Measurements from ENCODE around the gene ADNP2.
A peak's percentile ranks its signal among the peaks of the same experiment; 100 is the strongest.

Gene ADNP2

GRCh38 chr18:80108739-80109675, at the start of gene ADNP2:
Gene ADNP2 (plus strand): TSS chr18:80109262. CDS start chr18:80117543, 8,281 bp downstream.
- Histone ChIP-seq H3K36me3 (ENCODE audit: insufficient read depth, low read length) (peaks cover 4% of the 10 kb centered on the region), H3K9me3 (ENCODE audit: low read length) (no peaks in the 10 kb centered on the region), H3K4me1 (ENCODE audit: insufficient read depth, low read length) (peaks cover 17% of the 10 kb centered on the region), H2AFZ (ENCODE audit: low read depth, low read length) (peak within 1 kb of the TSS; percentile 82), H3K4me3 (ENCODE audit: low read length) (peak within 1 kb of the TSS; percentile 82), H3K27me3 (ENCODE audit: insufficient read depth, low read length) (no peaks in the 10 kb centered on the region)

GRCh38 chr18:80059945-80060344, 49.1 kb upstream of the ADNP2 start:
- Histone ChIP-seq H2AFZ (ENCODE audit: low read depth, low read length) (no peak overlapping the region), H3K36me3 (ENCODE audit: insufficient read depth, low read length) (peaks cover 2% of the 10 kb centered on the region), H3K4me1 (ENCODE audit: insufficient read depth, low read length) (no peaks in the 10 kb centered on the region), H3K27me3 (ENCODE audit: insufficient read depth, low read length) (no peaks in the 10 kb centered on the region), H3K4me3 (ENCODE audit: low read length) (no peak overlapping the region), H3K9me3 (ENCODE audit: low read length) (peaks cover 15% of the 10 kb centered on the region)

GRCh38 chr18:80065705-80066104, 43.4 kb upstream of the ADNP2 start:
- H3K27me3 ChIP-seq (ENCODE audit: insufficient read depth, low read length), result no peaks in the 10 kb centered on the region
- peaks cover 5% of the 10 kb centered on the region for H3K4me1 ChIP-seq (ENCODE audit: insufficient read depth, low read length)
- H3K9me3 ChIP-seq (ENCODE audit: low read length), result peaks cover 6% of the 10 kb centered on the region
- H3K4me3 ChIP-seq (ENCODE audit: low read length), result no peak overlapping the region
- H2AFZ ChIP-seq (ENCODE audit: low read depth, low read length), result no peak overlapping the region
- no peaks in the 10 kb centered on the region for H3K36me3 ChIP-seq (ENCODE audit: insufficient read depth, low read length)

GRCh38 chr18:80067321-80067720, 41.7 kb upstream of the ADNP2 start:
- H3K9me3 ChIP-seq (ENCODE audit: low read length), result peaks cover 6% of the 10 kb centered on the region
- no peaks in the 10 kb centered on the region for H3K27me3 ChIP-seq (ENCODE audit: insufficient read depth, low read length)
- no peaks in the 10 kb centered on the region for H3K36me3 ChIP-seq (ENCODE audit: insufficient read depth, low read length)
- H3K4me3 ChIP-seq (ENCODE audit: low read length), result no peak overlapping the region
- no peak overlapping the region for H2AFZ ChIP-seq (ENCODE audit: low read depth, low read length)
- peaks cover 5% of the 10 kb centered on the region for H3K4me1 ChIP-seq (ENCODE audit: insufficient read depth, low read length)

- no peak overlapping the region for H3K4me3 ChIP-seq (ENCODE audit: low read length)
- peaks cover 5% of the 10 kb centered on the region for H3K9me3 ChIP-seq (ENCODE audit: low read length)
- H3K27me3 ChIP-seq (ENCODE audit: insufficient read depth, low read length), result no peaks in the 10 kb centered on the region
- no peaks in the 10 kb centered on the region for H3K36me3 ChIP-seq (ENCODE audit: insufficient read depth, low read length)
- no peak overlapping the region for H2AFZ ChIP-seq (ENCODE audit: low read depth, low read length)
- H3K4me1 ChIP-seq (ENCODE audit: insufficient read depth, low read length), result peaks cover 5% of the 10 kb centered on the region
These were observed 41.2 kb upstream of the ADNP2 start for GRCh38 chr18:80067897-80068296.

GRCh38 chr18:80068571-80069272, 40.3 kb upstream of the ADNP2 start:
- Histone ChIP-seq H3K36me3 (ENCODE audit: insufficient read depth, low read length) (no peaks in the 10 kb centered on the region), H3K4me1 (ENCODE audit: insufficient read depth, low read length) (peaks cover 5% of the 10 kb centered on the region), H3K4me3 (ENCODE audit: low read length) (no peak overlapping the region)

GRCh38 chr18:80070825-80071224, 38.2 kb upstream of the ADNP2 start:
- no peak overlapping the region for H2AFZ ChIP-seq (ENCODE audit: low read depth, low read length)
- H3K36me3 ChIP-seq (ENCODE audit: insufficient read depth, low read length), result no peaks in the 10 kb centered on the region
- H3K4me3 ChIP-seq (ENCODE audit: low read length), result no peak overlapping the region
- H3K9me3 ChIP-seq (ENCODE audit: low read length), result no peaks in the 10 kb centered on the region
- H3K4me1 ChIP-seq (ENCODE audit: insufficient read depth, low read length), result peaks cover 5% of the 10 kb centered on the region
- H3K27me3 ChIP-seq (ENCODE audit: insufficient read depth, low read length), result no peaks in the 10 kb centered on the region

More at GRCh38 chr18:80068571-80069272, 40.3 kb upstream of the ADNP2 start:
- no peak overlapping the region for H2AFZ ChIP-seq (ENCODE audit: low read depth, low read length)
- H3K9me3 ChIP-seq (ENCODE audit: low read length), result peaks cover 5% of the 10 kb centered on the region
- no peaks in the 10 kb centered on the region for H3K27me3 ChIP-seq (ENCODE audit: insufficient read depth, low read length)

- H3K9me3 ChIP-seq (ENCODE audit: low read length), result peaks cover 9% of the 10 kb centered on the region
- H3K4me3 ChIP-seq (ENCODE audit: low read length), result no peak overlapping the region
- H2AFZ ChIP-seq (ENCODE audit: low read depth, low read length), result no peak overlapping the region
- H3K27me3 ChIP-seq (ENCODE audit: insufficient read depth, low read length), result no peaks in the 10 kb centered on the region
- H3K36me3 ChIP-seq (ENCODE audit: insufficient read depth, low read length), result no peaks in the 10 kb centered on the region
- H3K4me1 ChIP-seq (ENCODE audit: insufficient read depth, low read length), result no peaks in the 10 kb centered on the region
These were observed 34.9 kb upstream of the ADNP2 start for GRCh38 chr18:80074183-80074582.

- no peaks in the 10 kb centered on the region for H3K36me3 ChIP-seq (ENCODE audit: insufficient read depth, low read length)
- no peaks in the 10 kb centered on the region for H3K27me3 ChIP-seq (ENCODE audit: insufficient read depth, low read length)
- H2AFZ ChIP-seq (ENCODE audit: low read depth, low read length), result no peak overlapping the region
- peaks cover 9% of the 10 kb centered on the region for H3K9me3 ChIP-seq (ENCODE audit: low read length)
- no peak overlapping the region for H3K4me3 ChIP-seq (ENCODE audit: low read length)
- no peaks in the 10 kb centered on the region for H3K4me1 ChIP-seq (ENCODE audit: insufficient read depth, low read length)
These were observed 34.4 kb upstream of the ADNP2 start for GRCh38 chr18:80074697-80075096.

GRCh38 chr18:80075940-80076339, 33.1 kb upstream of the ADNP2 start:
- H3K4me1 ChIP-seq (ENCODE audit: insufficient read depth, low read length), result no peaks in the 10 kb centered on the region
- no peak overlapping the region for H3K4me3 ChIP-seq (ENCODE audit: low read length)
- no peaks in the 10 kb centered on the region for H3K36me3 ChIP-seq (ENCODE audit: insufficient read depth, low read length)
- H2AFZ ChIP-seq (ENCODE audit: low read depth, low read length), result no peak overlapping the region
- peaks cover 9% of the 10 kb centered on the region for H3K9me3 ChIP-seq (ENCODE audit: low read length)
- H3K27me3 ChIP-seq (ENCODE audit: insufficient read depth, low read length), result no peaks in the 10 kb centered on the region

- Histone ChIP-seq H2AFZ (ENCODE audit: low read depth, low read length) (no peak overlapping the region), H3K27me3 (ENCODE audit: insufficient read depth, low read length) (no peaks in the 10 kb centered on the region), H3K9me3 (ENCODE audit: low read length) (peaks cover 9% of the 10 kb centered on the region), H3K36me3 (ENCODE audit: insufficient read depth, low read length) (no peaks in the 10 kb centered on the region), H3K4me1 (ENCODE audit: insufficient read depth, low read length) (no peaks in the 10 kb centered on the region), H3K4me3 (ENCODE audit: low read length) (no peak overlapping the region)
These were observed 32.7 kb upstream of the ADNP2 start for GRCh38 chr18:80076379-80076778.

GRCh38 chr18:80077873-80078272, 31.2 kb upstream of the ADNP2 start:
- Histone ChIP-seq H2AFZ (ENCODE audit: low read depth, low read length) (no peak overlapping the region), H3K9me3 (ENCODE audit: low read length) (peaks cover 9% of the 10 kb centered on the region), H3K4me3 (ENCODE audit: low read length) (no peak overlapping the region), H3K4me1 (ENCODE audit: insufficient read depth, low read length) (no peaks in the 10 kb centered on the region), H3K27me3 (ENCODE audit: insufficient read depth, low read length) (no peaks in the 10 kb centered on the region), H3K36me3 (ENCODE audit: insufficient read depth, low read length) (no peaks in the 10 kb centered on the region)

- H3K9me3 ChIP-seq (ENCODE audit: low read length), result peaks cover 2% of the 10 kb centered on the region
- no peaks in the 10 kb centered on the region for H3K27me3 ChIP-seq (ENCODE audit: insufficient read depth, low read length)
- H2AFZ ChIP-seq (ENCODE audit: low read depth, low read length), result no peak overlapping the region
- no peak overlapping the region for H3K4me3 ChIP-seq (ENCODE audit: low read length)
- no peaks in the 10 kb centered on the region for H3K36me3 ChIP-seq (ENCODE audit: insufficient read depth, low read length)
- H3K4me1 ChIP-seq (ENCODE audit: insufficient read depth, low read length), result no peaks in the 10 kb centered on the region
These were observed 22.8 kb upstream of the ADNP2 start for GRCh38 chr18:80086281-80086680.
